Spinal cord (tissue), 10 donors: ENCODE measurements around the gene FUT9. TPM values are rescaled to one million over a fixed set of nuclear protein-coding genes. Genes with fewer than 3 reads are reported as not detected.

Experiments
- DNase-seq, 6 donors: peaks; one replicate each; pipeline versions ENCODE4 v3.0.0 to v3.0.0-alpha.2; 2013 to 2015; ENCODE audit warnings: low spot score in 6 of 6, low read depth in 4 of 6
- H3K27ac ChIP-seq: one replicate; pipeline ENCODE4 v1.5.1; 2013; ENCODE audit warnings: low read depth, low read length, control low read depth
- H3K27me3 ChIP-seq: one replicate; pipeline ENCODE4 v1.6.1; 2013; ENCODE audit warnings: low read length; ENCODE audit not compliant: control insufficient read depth, insufficient read depth
- H3K36me3 ChIP-seq: one replicate; pipeline ENCODE4 v1.6.1; 2013; ENCODE audit warnings: low read length; ENCODE audit not compliant: control insufficient read depth, insufficient read depth
- H3K4me1 ChIP-seq: one replicate; pipeline ENCODE4 v1.6.1; 2013; ENCODE audit warnings: low read length; ENCODE audit not compliant: control insufficient read depth, insufficient read depth
- H3K4me3 ChIP-seq: one replicate; pipeline ENCODE4 v1.5.1; 2013; ENCODE audit warnings: low read depth, low read length, control low read depth
- H3K9me3 ChIP-seq: one replicate; pipeline ENCODE4 v1.6.1; 2013; ENCODE audit warnings: low read length; ENCODE audit not compliant: control insufficient read depth, insufficient read depth
- WGBS: methylation state at CpG from one replicate; pipeline ENCODE4 v1.1.5; 2013; ENCODE audit warnings: missing lambda C conversion rate; ENCODE audit not compliant: insufficient coverage; 5-methylcytosine and 5-hydroxymethylcytosine counted together
- polyA plus RNA-seq, 2 donors: library from polyadenylated mRNA; unstranded; fragments of 120-200 nt; gene quantifications; one replicate each; pipeline ENCODE4 v1.2.1, GENCODE V29; 2013; ENCODE audit not compliant: insufficient read length in 2 of 2
- total RNA-seq, 2 donors: library from RNA; depleted of rRNA in 1 of 2; stranded (reverse); fragments of 120-200 nt in 1 of 2; fragments of >200 nt in 1 of 2; gene quantifications; one replicate each; pipeline versions ENCODE4 v1.2.3 to v1.2.4, GENCODE V29; 2013 to 2014
- donor health status: healthy.

FUT9 gene
- total and polyA plus RNA-seq, 4 donors = 17.4 to 89.4 (median 33.5) TPM

DNA sequence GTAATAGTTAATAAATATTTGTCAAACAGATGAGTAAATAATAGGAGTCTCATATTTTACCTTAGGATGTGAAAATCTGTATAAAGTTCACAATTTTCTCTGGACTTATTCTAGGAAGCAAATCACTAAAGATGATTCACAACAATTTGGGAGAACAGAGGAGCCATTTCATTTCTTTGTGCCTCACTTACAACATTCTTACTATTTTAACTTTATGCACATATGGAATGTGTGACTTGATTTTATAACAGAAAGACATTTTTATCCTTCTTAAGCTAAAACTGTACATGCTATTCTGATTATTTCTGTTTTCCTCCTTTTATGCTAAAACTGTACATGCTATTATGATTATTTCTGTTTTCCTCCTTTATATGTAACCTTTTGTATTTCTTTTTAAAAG is 83.3 kb downstream of the FUT9 start:
- H3K4me3 ChIP-seq = no peak overlapping the region
- H3K4me1 ChIP-seq = no peaks in the 10 kb centered on the region
- no peaks in the 10 kb centered on the region for H3K9me3 ChIP-seq
- H3K27me3 ChIP-seq = no peaks in the 10 kb centered on the region
- no peak overlapping the region for H3K27ac ChIP-seq
- no peak for DNase-seq
- H3K36me3 ChIP-seq = no peaks in the 10 kb centered on the region

DNA sequence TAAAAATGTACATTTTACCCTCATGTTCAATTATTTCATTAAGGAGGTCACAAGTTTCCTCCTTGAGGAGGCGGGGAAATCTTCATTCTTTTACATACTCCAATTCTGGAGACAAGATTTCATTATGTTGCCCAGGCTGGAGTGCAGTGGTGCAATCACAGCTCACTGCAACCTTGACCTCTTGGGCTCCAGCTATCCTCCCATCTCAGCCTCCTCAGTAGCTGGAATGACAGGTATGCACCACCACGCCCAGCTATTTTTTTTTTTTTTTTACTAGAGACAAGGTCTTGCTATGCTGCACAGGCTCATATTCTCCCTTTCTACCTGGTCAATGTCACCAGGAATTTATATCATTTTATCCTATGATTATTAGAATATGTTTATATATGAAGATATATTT is 85.8 kb downstream of the FUT9 start:
- no peak for DNase-seq
- no peaks in the 10 kb centered on the region for H3K9me3 ChIP-seq
- no peak overlapping the region for H3K4me3 ChIP-seq
- no peaks in the 10 kb centered on the region for H3K4me1 ChIP-seq
- H3K27me3 ChIP-seq = no peaks in the 10 kb centered on the region
- H3K36me3 ChIP-seq = no peaks in the 10 kb centered on the region
- H3K27ac ChIP-seq = no peak overlapping the region
- WGBS = 100% methylated on average over 1 of the region's 2 CpGs

DNA sequence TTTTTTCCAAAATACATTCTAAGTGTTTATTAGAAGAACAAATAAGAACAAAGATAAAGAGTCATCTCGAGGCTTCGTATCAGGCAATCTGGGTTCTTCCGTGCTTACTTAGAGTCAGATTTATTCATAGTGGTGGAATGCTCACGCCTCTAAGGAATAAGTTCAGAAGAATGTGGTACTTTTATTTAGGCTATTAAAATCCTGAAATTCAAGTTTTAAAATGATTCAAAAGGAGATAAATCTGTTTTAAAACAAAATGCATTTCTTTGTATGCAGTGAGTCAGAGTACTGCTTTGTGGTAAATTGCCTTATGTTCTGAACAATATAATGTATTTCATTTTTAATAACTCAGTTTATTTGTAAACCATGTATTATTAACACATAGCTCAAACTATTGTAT is 89.1 kb downstream of the FUT9 start:
- Histone ChIP-seq H3K9me3 (no peaks in the 10 kb centered on the region), H3K4me1 (no peaks in the 10 kb centered on the region), H3K36me3 (no peaks in the 10 kb centered on the region), H3K4me3 (no peak overlapping the region), H3K27me3 (no peaks in the 10 kb centered on the region), H3K27ac (no peak overlapping the region)
- no CpG with 5 or more reads among the region's 4 CpGs for WGBS
- DNase-seq = no peak

DNA sequence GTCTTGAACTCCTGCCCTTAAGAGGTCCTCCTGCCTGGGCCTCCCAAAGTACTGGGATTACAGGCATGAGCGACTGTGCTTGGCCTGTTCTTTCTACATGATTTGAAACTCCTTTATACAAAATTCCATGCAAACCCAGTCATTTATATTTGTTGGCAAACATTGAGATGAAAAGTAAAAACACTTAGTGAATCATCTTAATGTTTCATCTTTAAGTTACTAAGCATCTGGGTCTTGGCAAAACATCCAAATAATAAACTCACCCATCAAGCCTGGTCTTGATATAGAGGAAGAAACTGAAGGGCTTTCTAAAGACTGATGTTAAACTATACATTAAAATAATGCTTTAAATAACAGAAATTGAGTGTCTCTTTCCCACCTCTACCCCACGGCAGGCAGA is 95.1 kb downstream of the FUT9 start:
- WGBS = no CpG with 5 or more reads among the region's 2 CpGs
- Histone ChIP-seq H3K9me3 (no peaks in the 10 kb centered on the region), H3K27me3 (no peaks in the 10 kb centered on the region), H3K36me3 (no peaks in the 10 kb centered on the region), H3K27ac (no peak overlapping the region), H3K4me1 (no peaks in the 10 kb centered on the region), H3K4me3 (no peak overlapping the region)
- no peak for DNase-seq

DNA sequence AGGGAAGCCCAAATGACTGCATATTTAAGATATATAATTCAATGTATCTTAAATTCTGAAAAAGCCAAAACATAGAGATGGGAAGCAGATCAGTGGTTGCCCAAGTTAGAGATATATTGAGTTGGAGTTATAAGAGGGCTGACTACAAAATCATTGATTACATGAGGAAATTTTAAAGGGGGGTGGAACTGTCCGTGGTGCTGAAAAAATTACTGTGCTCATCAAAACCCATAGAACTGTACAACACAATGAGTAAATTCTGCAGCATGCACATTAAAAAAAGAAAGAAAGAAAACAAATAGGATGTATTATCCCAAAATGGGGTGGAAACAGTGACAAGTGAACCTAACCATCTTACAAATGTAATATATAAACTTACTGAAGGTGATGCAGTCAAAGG is 100.9 kb downstream of the FUT9 start:
- no CpG with 5 or more reads among the region's 1 CpG for WGBS
- Histone ChIP-seq H3K4me3 (no peak overlapping the region), H3K4me1 (no peaks in the 10 kb centered on the region), H3K27ac (no peak overlapping the region), H3K27me3 (no peaks in the 10 kb centered on the region), H3K36me3 (no peaks in the 10 kb centered on the region), H3K9me3 (no peaks in the 10 kb centered on the region)
- no peak for DNase-seq

DNA sequence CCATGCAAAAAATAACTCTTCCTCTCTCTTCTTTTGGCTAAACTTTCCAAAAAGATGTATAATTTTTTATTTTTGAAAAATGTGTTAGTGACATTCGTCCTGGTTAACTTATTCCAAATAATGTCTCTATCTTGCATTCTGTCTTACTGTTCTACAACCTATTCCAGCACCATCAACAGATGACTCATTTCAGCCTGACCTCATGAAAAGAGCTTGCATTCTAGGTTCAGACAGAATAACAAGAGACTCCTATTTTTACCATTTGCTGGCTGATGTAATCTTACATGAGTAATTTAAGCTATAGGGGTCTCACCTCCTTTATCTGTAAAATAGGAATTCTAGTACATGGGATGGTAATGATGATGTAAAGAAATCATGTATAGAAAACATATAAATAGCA is 109.0 kb downstream of the FUT9 start:
- Histone ChIP-seq H3K4me1 (no peaks in the 10 kb centered on the region), H3K27me3 (no peaks in the 10 kb centered on the region), H3K4me3 (no peak overlapping the region), H3K36me3 (no peaks in the 10 kb centered on the region), H3K27ac (no peak overlapping the region), H3K9me3 (no peaks in the 10 kb centered on the region)
- DNase-seq = no peak
- no CpG with 5 or more reads among the region's 1 CpG for WGBS

DNA sequence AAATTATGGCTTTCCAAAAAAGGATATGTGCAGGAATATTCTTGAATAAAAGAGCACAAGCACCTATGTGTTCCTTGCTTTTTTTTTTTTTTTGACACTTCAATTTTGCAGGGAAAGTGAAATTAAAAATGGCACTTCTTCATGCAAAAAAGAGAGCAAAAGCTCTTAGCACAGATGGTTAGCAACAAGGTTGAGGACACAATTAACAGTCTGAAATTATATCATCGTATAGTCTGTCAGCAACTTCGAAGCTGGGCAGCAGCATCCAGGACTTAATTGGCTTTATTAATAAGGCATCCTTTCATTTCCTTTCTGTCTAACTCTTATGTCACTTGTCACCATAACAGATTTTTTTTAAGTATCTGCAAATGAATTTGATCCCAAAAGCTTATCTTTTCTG is 122.6 kb downstream of the FUT9 start:
- DNase-seq = no peak
- Histone ChIP-seq H3K27ac (no peak overlapping the region), H3K4me1 (no peaks in the 10 kb centered on the region), H3K36me3 (no peaks in the 10 kb centered on the region), H3K4me3 (no peak overlapping the region), H3K27me3 (no peaks in the 10 kb centered on the region), H3K9me3 (no peaks in the 10 kb centered on the region)
- 80% methylated on average over 1 of the region's 2 CpGs for WGBS

DNA sequence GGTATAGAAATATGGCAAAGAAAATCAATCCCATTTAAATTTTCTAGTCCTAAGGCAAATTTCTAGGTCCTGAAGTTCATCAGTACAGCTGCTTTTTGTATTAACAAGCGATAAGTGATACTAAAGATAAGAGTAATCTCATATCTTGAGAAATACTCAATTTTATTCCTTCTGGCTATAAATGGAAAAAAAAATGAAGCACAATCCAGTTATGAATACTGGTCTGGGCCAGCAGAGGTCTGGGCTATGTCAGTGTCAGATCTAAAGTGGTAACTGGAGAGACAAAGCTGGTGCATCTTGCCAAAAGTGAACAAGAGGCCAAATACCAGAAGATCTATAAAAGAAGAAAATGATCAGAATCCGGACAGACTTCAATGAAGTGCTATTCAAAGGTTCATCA is 126.4 kb downstream of the FUT9 start:
- DNase-seq = no peak
- no peaks in the 10 kb centered on the region for H3K9me3 ChIP-seq
- H3K27ac ChIP-seq = no peak overlapping the region
- no peak overlapping the region for H3K4me3 ChIP-seq
- H3K36me3 ChIP-seq = no peaks in the 10 kb centered on the region
- no CpG with 5 or more reads among the region's 2 CpGs for WGBS
- no peaks in the 10 kb centered on the region for H3K27me3 ChIP-seq
- no peaks in the 10 kb centered on the region for H3K4me1 ChIP-seq

DNA sequence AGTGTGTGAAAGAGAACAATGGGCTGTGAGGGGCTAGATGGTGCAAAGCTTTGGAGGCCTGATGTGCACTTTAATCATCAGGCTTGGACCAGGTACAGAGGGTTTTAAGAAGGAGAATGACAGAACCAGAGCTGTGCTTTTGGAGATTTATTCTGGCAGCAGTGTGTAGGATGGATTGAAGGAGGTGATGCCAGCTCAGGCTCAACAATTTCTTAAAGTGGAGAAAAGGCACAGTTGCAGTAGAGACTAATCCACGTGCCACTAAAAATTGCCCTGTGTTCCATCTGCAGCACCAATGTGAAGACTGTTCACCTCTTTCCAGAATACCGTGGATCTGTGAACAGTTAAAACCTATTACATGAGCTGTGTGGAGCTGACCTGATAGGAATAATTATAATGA is 134.7 kb downstream of the FUT9 start:
- peak in 1 of 6 donors; percentile 9 for DNase-seq
- H3K36me3 ChIP-seq = no peaks in the 10 kb centered on the region
- H3K27me3 ChIP-seq = no peaks in the 10 kb centered on the region
- no peak overlapping the region for H3K4me3 ChIP-seq
- H3K9me3 ChIP-seq = no peaks in the 10 kb centered on the region
- no peaks in the 10 kb centered on the region for H3K4me1 ChIP-seq
- H3K27ac ChIP-seq = no peak overlapping the region
- no CpG with 5 or more reads among the region's 2 CpGs for WGBS

DNA sequence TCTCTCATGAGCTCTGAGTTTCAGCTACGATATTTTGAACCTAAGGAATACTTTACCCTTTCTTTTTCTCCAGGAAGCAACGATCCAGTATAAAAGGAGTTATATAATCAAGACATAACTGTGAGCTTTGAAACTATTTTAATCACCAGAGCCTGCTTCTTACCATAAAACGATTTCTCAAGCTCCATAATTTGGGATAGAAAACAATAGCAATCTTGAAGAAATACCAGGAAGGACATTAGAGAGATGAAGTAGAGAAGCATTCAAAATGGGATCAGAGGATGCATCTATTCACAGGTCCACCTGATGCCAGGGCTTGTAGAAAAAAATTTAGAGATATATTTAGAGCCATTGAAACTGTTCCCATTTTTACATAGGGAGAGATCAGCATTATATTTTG is 135.9 kb downstream of the FUT9 start:
- Histone ChIP-seq H3K9me3 (no peaks in the 10 kb centered on the region), H3K4me3 (no peak overlapping the region), H3K36me3 (no peaks in the 10 kb centered on the region), H3K27me3 (no peaks in the 10 kb centered on the region), H3K27ac (no peak overlapping the region), H3K4me1 (no peaks in the 10 kb centered on the region)
- WGBS = no CpG with 5 or more reads among the region's 3 CpGs
- DNase-seq = no peak
